Spleen (tissue), 7 donors: Measurements from ENCODE around the gene CCDC149.

Experiments
- CTCF ChIP-seq, 11 experiments: fragments of 200-600 bp in 7 of 11; fragments of 450-650 bp in 4 of 11; sonication (generic) in 4 of 11; IDR thresholded peaks in 8 of 11; conservative IDR thresholded peaks in 3 of 11; 1 replicate in 7 of 11; 2 replicates in 4 of 11; pipeline versions ENCODE4 v1.4.0 to v1.8.0; 2016 to 2021; ENCODE audit warnings: antibody characterized with exemption in 11 of 11, inconsistent platforms in 4 of 11, mild to moderate bottlenecking in 1 of 11
- POLR2A ChIP-seq, 3 donors: fragments of 450-650 bp; IDR thresholded peaks; one replicate each; pipeline ENCODE4 v1.5.1; 2017; ENCODE audit warnings: antibody characterized with exemption in 3 of 3, mild to moderate bottlenecking in 1 of 3
- POLR2AphosphoS5 ChIP-seq, 3 donors: sonication (generic); formaldehyde crosslinking; IDR thresholded peaks; one replicate each; pipeline ENCODE4 v1.5.1; 2017; ENCODE audit warnings: antibody characterized with exemption in 3 of 3
- donor health status: DM: no; HTN: no; CAD: no; lungs with moderate emphysema.
- donor health status: DM: no; HTN: no; CAD: no.
- donor health status: DM: no; HTN: no; CAD: no.

- no peak for TF ChIP-seq CTCF (IDR thresholded peaks at IDR 0.05 in 8 of 11, conservative IDR thresholded peaks at IDR 0.05 in 3 of 11)
- no peak for TF ChIP-seq POLR2A (IDR thresholded peaks at IDR 0.05)
- TF ChIP-seq POLR2AphosphoS5 (IDR thresholded peaks at IDR 0.05), result no peak
These were observed 24.1 kb downstream of the CCDC149 start for GRCh38 chr4:24888475-24889344.
